ENCODE measurements around the gene RNASEL. TPM values are rescaled to one million over a fixed set of nuclear protein-coding genes. Genes with fewer than 3 reads are reported as not detected.

RNASEL gene
- total and polyA plus RNA-seq, 2 of the 4 experiments (the other 2 are of a cell fraction): 2.5 to 6.5 TPM

DNA sequence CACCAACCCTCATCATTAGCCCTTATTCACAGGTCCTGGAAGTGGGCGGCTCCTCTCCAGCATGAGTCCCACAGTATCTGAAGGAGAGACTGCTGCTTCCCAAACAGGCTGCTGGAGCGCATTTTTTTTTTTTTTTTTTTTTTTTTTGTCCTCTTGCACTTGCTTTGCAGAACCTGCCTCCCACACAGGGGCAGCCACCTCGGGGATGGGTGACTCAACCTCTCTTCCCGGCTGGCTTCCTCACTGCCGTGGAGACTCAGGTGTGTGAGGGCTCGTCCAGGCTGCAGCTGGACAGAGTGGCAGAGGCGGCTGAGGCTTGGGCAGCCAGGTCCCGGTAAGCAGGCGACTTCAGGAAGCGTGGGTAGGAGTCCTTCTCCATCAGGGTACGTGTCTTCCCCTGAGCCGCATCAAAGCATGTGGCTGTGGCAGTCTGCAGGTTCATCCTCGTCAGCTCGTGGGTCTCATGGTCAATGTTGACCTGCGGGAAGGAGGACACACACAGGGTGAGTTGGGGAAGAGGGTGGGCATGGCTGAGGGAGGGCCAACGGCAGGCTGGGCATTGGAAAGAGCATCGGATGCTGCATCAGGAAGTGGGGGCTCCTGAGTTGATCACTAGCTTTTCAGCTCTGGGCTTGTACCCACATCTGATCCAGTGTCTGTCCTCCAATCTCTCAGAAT is 11.1 kb upstream of the RNASEL start:
- peaks cover 20% of the 10 kb centered on the region for H3K27me3 ChIP-seq (ENCODE audit: control insufficient read depth, insufficient read depth, low read length)
- peaks cover 2% of the 10 kb centered on the region; the same call in 1 of the 2 replicates for H3K4me1 ChIP-seq (ENCODE audit: control insufficient read depth, insufficient read depth, low read length)
- H3K79me1 ChIP-seq (ENCODE audit: low read depth in 1 of 2, low read length in 2 of 2): no peaks in the 10 kb centered on the region
- TF ChIP-seq MAZ (IDR thresholded peaks at IDR 0.05; ENCODE audit: borderline replicate concordance, low read depth, low read length) (no peak), MAFK (IDR thresholded peaks at IDR 0.05; ENCODE audit: low read depth, low read length) (no peak), FOS (IDR thresholded peaks at IDR 0.05; ENCODE audit: low read depth, low read length) (no peak), CHD1 (IDR thresholded peaks at IDR 0.05; ENCODE audit: low read depth, low read length) (no peak), POLR2A (IDR thresholded peaks at IDR 0.05; ENCODE audit: low read depth, low read length) (no peak)
- TF ChIP-seq, protein P1, sequence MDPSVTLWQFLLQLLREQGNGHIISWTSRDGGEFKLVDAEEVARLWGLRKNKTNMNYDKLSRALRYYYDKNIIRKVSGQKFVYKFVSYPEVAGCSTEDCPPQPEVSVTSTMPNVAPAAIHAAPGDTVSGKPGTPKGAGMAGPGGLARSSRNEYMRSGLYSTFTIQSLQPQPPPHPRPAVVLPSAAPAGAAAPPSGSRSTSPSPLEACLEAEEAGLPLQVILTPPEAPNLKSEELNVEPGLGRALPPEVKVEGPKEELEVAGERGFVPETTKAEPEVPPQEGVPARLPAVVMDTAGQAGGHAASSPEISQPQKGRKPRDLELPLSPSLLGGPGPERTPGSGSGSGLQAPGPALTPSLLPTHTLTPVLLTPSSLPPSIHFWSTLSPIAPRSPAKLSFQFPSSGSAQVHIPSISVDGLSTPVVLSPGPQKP (IDR thresholded peaks at IDR 0.05; ENCODE audit: borderline replicate concordance, low read depth, low read length): no peak
- no peak overlapping the region for H2BK120ac ChIP-seq (ENCODE audit: low read depth, low read length)
- no peak overlapping the region for H2AK5ac ChIP-seq (ENCODE audit: low read depth, low read length)
- BruUV-seq (replicated peaks): no TSS peak
- H2BK15ac ChIP-seq (ENCODE audit: low read depth, low read length): no peak overlapping the region
- no peak overlapping the region for H3K56ac ChIP-seq (ENCODE audit: extremely low read depth, insufficient read depth, low read length)
- no peak overlapping the region for H4K5ac ChIP-seq (ENCODE audit: low read depth, low read length)
- in situ Hi-C loops (cut with MboI; ENCODE audit: low sequenced_read_pairs): no loop called here
- dilution Hi-C loops (cut with HindIII; ENCODE audit: low sequenced_read_pairs, unreplicated experiment): no loop called here
- POLR2A ChIA-PET (ENCODE audit: unreplicated experiment): no interaction called here
- 74% methylated on average over 6 of the region's 17 CpGs; no CpG with 5 or more reads in 1 of the 2 experiments for WGBS, 2 experiments (ENCODE audit: extremely low coverage in 2 of 2, insufficient read length in 1 of 2)
- H3K4ac ChIP-seq (ENCODE audit: low read depth, low read length): no peak overlapping the region
- no peak overlapping the region for H2BK20ac ChIP-seq (ENCODE audit: low read depth, low read length)
- no peak overlapping the region for H2BK5ac ChIP-seq (ENCODE audit: low read depth, low read length, poor library complexity, severe bottlenecking)
- H3K9me3 ChIP-seq (ENCODE audit: control insufficient read depth, insufficient read depth, low read length): no peaks in the 10 kb centered on the region
- H4K20me1 ChIP-seq (ENCODE audit: insufficient read depth, low read length): no peaks in the 10 kb centered on the region
- ATAC-seq (ENCODE audit: low read depth) (no peak), DNase-seq (no peak)
- CTCF ChIA-PET: interaction anchor here (0.5 to 9.2 kb wide), 3 partner anchors 16 to 188 kb away, joined by 3 to 129 read pairs (median 3); no protein-coding TSS in a partner anchor
- H3K27ac ChIP-seq (ENCODE audit: insufficient read depth, low read length): no peak overlapping the region
- H2AFZ ChIP-seq (replicated peaks; ENCODE audit: low read length, poor library complexity): no peak overlapping the region
- no peak overlapping the region for H3K23ac ChIP-seq (ENCODE audit: low read depth, low read length)
- no peak overlapping the region for H4K91ac ChIP-seq (ENCODE audit: insufficient read depth, low read depth, low read length)
- H3K36me3 ChIP-seq (ENCODE audit: control insufficient read depth, insufficient read depth, low read length): no peaks in the 10 kb centered on the region
- intact Hi-C loops (cut with micrococcal nuclease): loop anchor here (5.0 kb wide), 1 partner anchor 237 kb away; the partner anchor contains the start of gene DHX9
- no peak overlapping the region for H2AK9ac ChIP-seq (replicated peaks; ENCODE audit: low read depth, low read length, poor library complexity)
- H3K14ac ChIP-seq (replicated peaks; ENCODE audit: low read depth, low read length): no peak overlapping the region
- H3K4me3 ChIP-seq (ENCODE audit: insufficient read depth, low read depth, low read length): no peak overlapping the region
- H3K4me2 ChIP-seq (ENCODE audit: low read depth, low read length): no peak overlapping the region
- no peaks in the 10 kb centered on the region for H3K9me1 ChIP-seq (ENCODE audit: insufficient read depth, low read length)
- H3K18ac ChIP-seq (ENCODE audit: low read depth, low read length): no peak overlapping the region
- H4K8ac ChIP-seq (ENCODE audit: low read depth in 2 of 2, low read length in 2 of 2): no peak overlapping the region
- H3K9ac ChIP-seq (ENCODE audit: low read depth, low read length): no peak overlapping the region
